ENCODE measurements around the gene METTL1. TPM values are rescaled to one million over a fixed set of nuclear protein-coding genes. Genes with fewer than 3 reads are reported as not detected.

The METTL1 gene
- polyA plus RNA-seq, 2 donors = 18.8 to 19.3 TPM

DNA sequence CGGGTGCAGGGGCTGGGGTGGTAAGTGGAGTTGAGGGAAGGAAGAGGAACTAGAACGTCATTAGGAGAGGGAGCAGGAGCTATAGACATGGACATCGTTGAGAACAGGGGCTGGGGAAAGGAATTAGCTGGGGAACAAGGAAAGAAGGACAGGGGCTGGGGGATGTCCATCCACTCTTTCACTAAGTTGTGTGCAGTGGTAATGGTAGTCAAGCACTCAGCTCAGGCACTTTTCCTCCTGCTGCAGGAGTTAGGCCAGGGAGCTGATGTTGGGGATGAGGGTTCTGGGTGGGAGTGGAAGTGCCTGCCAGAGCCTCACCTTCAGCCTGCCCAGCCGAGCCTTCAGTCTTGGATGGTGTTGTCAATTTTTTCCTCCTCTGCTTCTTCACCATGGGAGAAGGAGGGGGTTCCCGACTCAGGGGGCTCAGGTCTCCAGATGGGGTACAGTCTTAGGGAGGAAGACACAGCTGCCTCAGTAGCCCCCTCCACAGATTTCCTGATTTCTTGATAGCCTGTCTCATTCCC is 42.5 kb downstream of the METTL1 start:
- no peak overlapping the region for H3K4me3 ChIP-seq (ENCODE audit: low read depth in 1 of 2, low read length in 2 of 2)
- no peaks in the 10 kb centered on the region for H3K36me3 ChIP-seq (ENCODE audit: control insufficient read depth in 2 of 2, insufficient read depth in 2 of 2, low read length in 1 of 2)
- peaks cover 8 to 11% of the 10 kb centered on the region in 2 donors for H3K4me1 ChIP-seq (ENCODE audit: control insufficient read depth in 2 of 2, insufficient read depth in 2 of 2, low read length in 1 of 2)
- no peaks in the 10 kb centered on the region for H3K27me3 ChIP-seq (ENCODE audit: control insufficient read depth in 1 of 2, insufficient read depth in 2 of 2, low read length in 2 of 2)
- no peaks in the 10 kb centered on the region for H3K9me3 ChIP-seq (ENCODE audit: control insufficient read depth in 2 of 2, insufficient read depth in 1 of 2, low read depth in 1 of 2, low read length in 1 of 2)
- WGBS, 2 donors = 50 to 53% methylated on average over 5 of the region's 5 CpGs
- no peak overlapping the region for H3K27ac ChIP-seq (ENCODE audit: low read depth in 2 of 2, low read length in 1 of 2)

DNA sequence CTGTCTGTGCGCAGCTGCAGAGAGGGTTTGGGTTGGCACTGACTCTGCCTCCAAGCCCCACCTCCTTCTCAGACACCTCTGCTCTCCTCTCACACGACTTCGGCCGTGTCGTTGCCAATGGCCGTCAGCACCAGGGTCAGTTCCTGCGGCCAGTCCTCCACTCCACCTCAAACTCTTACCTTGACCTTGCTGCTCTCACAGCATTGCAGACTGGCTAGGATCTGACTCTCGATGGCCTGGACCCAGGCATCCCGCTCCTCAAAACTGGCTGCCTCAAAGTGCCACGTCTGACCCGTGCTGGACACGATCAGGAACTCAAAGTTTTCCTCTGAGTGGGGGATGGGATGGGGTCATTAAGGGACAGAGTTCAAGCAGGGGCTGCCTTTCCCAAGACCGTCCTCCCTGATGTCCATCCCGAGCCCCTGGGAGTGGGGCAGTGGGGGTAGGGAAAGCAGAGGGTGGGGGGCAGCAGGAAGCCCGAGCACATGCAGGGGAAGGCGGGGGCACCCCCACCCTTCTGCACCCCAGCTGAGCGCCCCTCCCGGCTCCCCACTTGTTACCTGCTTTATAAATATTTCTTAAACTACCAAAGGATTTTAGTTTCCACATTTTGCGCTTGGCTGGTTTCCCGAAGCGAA is 44.0 kb downstream of the METTL1 start:
- no peaks in the 10 kb centered on the region for H3K27me3 ChIP-seq (ENCODE audit: control insufficient read depth in 1 of 2, insufficient read depth in 2 of 2, low read length in 2 of 2)
- WGBS, 2 donors = 66 to 72% methylated on average over 21 of the region's 21 CpGs

DNA sequence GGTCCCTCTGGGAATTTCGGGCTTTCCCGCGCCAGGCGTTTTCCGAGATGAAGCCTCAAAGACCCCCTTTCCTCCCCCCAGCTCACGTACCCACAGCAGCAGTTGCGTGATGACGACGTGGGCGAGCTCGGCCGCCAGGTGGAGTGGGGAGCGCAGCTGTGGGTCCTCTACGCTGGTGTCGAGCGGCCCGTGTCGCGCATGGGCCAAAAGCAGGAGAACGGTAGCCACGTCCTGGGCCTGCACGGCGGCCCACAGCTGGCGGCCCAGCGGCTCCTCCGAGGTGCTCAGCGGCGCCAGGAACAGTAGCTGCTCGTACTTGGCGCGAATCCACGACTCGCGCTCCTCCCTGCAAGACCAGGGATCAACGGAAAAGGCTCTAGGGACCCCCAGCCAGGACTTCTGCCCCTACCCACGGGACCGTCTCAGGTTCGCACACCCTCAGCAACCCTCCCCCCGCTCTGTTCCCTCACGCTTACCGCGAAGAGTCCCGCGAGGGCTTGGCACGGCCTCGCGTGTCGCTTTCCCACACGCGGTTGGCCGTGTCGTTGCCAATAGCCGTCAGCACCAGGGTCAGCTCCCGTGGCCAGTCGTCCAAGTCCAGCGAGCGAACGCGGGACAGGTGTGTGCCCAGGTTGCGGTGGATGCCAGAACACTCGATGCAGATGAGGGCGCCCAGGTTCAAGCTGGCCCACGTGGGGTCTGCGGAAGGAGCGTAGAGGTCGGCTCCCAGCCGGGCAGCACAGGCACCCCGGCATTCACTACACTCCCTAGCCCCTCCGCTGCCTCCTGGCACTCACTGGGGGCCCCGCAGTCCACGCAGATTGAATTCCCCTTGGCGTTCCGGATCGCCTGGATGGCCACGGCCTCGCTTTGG is 44.8 kb downstream of the METTL1 start:
- peaks cover 8 to 11% of the 10 kb centered on the region in 2 donors for H3K4me1 ChIP-seq (ENCODE audit: control insufficient read depth in 2 of 2, insufficient read depth in 2 of 2, low read length in 1 of 2)
- H3K27ac ChIP-seq (ENCODE audit: low read depth in 2 of 2, low read length in 1 of 2) = peak overlapping the region; percentile 3 to 72
- 33 to 34% methylated on average over 76 of the region's 76 CpGs for WGBS, 2 donors
- peak overlapping the region; percentile 59 to 84 for H3K4me3 ChIP-seq (ENCODE audit: low read depth in 1 of 2, low read length in 2 of 2)
- no peaks in the 10 kb centered on the region for H3K36me3 ChIP-seq (ENCODE audit: control insufficient read depth in 2 of 2, insufficient read depth in 2 of 2, low read length in 1 of 2)
- H3K27me3 ChIP-seq (ENCODE audit: control insufficient read depth in 1 of 2, insufficient read depth in 2 of 2, low read length in 2 of 2) = no peaks in the 10 kb centered on the region
- no peaks in the 10 kb centered on the region for H3K9me3 ChIP-seq (ENCODE audit: control insufficient read depth in 2 of 2, insufficient read depth in 1 of 2, low read depth in 1 of 2, low read length in 1 of 2)

More for the DNA sequence above, 44.0 kb downstream of the METTL1 start:
- H3K4me1 ChIP-seq (ENCODE audit: control insufficient read depth in 2 of 2, insufficient read depth in 2 of 2, low read length in 1 of 2) = peaks cover 8 to 11% of the 10 kb centered on the region in 2 donors
- H3K4me3 ChIP-seq (ENCODE audit: low read depth in 1 of 2, low read length in 2 of 2) = no peak overlapping the region
- H3K9me3 ChIP-seq (ENCODE audit: control insufficient read depth in 2 of 2, insufficient read depth in 1 of 2, low read depth in 1 of 2, low read length in 1 of 2) = no peaks in the 10 kb centered on the region
- no peaks in the 10 kb centered on the region for H3K36me3 ChIP-seq (ENCODE audit: control insufficient read depth in 2 of 2, insufficient read depth in 2 of 2, low read length in 1 of 2)
- no peak overlapping the region for H3K27ac ChIP-seq (ENCODE audit: low read depth in 2 of 2, low read length in 1 of 2)

DNA sequence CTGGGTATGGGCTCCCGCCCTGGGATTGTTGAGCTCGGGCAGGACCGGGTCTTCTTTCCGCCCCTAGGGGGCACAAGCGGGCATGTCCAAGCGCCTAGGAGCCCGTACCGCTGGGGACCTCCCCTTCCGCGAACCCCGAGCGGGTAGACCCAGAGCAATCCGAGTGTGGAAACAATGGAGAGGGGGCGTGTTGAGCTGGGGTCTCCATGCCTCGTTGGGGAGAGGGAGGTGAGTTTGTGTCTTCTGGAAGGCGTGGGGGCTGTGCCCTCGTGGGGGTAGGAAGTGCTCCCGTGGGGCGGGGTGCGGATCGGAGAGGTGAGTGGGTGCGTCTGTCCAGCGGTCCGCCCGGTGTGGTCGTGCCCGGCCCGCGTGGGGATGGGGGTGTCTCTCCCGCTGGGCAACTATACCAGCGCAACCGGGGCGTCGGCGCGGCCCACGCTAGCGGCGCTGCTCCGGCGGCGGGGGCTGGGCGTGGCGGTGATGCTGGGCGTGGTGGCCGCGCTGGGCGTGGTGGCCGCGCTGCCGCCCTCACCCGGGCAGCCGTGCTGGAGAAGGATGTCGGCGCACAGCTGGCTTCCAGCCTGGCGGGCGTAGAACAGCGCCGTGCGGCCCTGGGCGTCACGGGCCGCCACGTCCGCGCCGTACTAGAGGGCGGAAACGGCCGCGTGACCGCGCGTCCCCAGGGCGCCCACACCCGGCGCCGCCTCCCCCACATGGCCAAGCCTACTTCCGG is 45.6 kb downstream of the METTL1 start:
- H3K4me3 ChIP-seq (ENCODE audit: low read depth in 1 of 2, low read length in 2 of 2) = peak overlapping the region; percentile 59 to 84
- no peaks in the 10 kb centered on the region for H3K27me3 ChIP-seq (ENCODE audit: control insufficient read depth in 1 of 2, insufficient read depth in 2 of 2, low read length in 2 of 2)
- peaks cover 8 to 11% of the 10 kb centered on the region in 2 donors for H3K4me1 ChIP-seq (ENCODE audit: control insufficient read depth in 2 of 2, insufficient read depth in 2 of 2, low read length in 1 of 2)
- H3K9me3 ChIP-seq (ENCODE audit: control insufficient read depth in 2 of 2, insufficient read depth in 1 of 2, low read depth in 1 of 2, low read length in 1 of 2) = no peaks in the 10 kb centered on the region
- peak overlapping the region; percentile 72 to 86 for H3K27ac ChIP-seq (ENCODE audit: low read depth in 2 of 2, low read length in 1 of 2)
- peaks cover 0 to 4% of the 10 kb centered on the region in 2 donors for H3K36me3 ChIP-seq (ENCODE audit: control insufficient read depth in 2 of 2, insufficient read depth in 2 of 2, low read length in 1 of 2)
- 24 to 30% methylated on average over 74 to 79 of the region's 79 CpGs for WGBS, 2 donors

DNA sequence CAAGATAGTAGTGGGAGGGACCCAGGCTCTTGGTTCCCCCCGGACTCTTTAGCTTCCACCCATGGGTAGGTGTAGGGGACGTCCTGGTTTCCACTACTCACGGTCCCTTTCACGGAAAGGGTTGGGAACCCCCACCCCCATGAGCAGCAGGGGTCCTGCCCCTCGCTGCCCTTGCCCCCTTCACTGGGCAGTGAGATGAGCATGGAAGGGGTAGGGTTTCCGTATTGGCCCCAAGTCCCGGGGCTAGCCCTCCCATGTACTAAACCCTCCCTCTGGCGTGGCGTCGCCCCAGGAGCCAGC is 46.1 kb downstream of the METTL1 start:
- H3K4me3 ChIP-seq (ENCODE audit: low read depth in 1 of 2, low read length in 2 of 2) = peak overlapping the region in 1 of 2 donors; percentile 84
- H3K27me3 ChIP-seq (ENCODE audit: control insufficient read depth in 1 of 2, insufficient read depth in 2 of 2, low read length in 2 of 2) = no peaks in the 10 kb centered on the region

DNA sequence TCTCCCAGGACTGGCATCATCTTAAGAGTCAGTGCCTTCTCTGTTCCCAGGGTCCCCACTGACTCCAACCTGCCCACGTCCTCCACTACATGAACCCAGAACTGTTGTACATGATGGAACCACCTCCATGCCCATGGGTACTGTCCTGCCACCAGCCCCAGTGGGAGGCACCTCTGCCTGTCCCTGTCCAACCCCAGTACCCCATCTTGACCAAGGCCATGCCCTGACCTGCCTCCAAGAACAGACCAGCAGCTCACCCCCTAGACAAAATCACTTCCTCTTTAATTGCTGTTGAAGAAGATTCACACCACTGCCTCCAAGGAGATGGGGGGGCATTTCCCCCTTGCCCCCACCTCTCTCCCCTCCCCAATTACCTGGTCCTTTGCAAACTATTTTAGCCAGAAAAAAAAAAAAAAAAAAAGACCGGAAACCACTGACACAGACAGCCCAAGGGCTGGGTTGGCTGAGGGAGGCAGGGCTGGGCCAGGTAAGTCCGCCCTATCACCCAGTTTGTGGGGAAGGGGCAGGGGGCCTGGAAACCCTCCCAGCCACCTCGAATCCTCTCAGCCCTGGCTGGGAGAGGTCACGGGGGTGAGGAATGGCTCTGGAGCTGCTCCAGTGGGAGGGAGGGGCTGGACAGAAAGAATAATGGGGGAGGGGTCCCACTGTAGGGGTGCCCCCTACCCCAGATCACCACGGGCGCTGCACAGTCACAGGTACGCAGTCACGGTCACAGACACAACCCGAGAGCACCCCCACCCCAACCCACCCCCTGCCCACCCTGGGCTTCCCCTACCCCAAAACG is 46.8 kb downstream of the METTL1 start:
- no peaks in the 10 kb centered on the region for H3K9me3 ChIP-seq (ENCODE audit: control insufficient read depth in 2 of 2, insufficient read depth in 1 of 2, low read depth in 1 of 2, low read length in 1 of 2)
- H3K4me3 ChIP-seq (ENCODE audit: low read depth in 1 of 2, low read length in 2 of 2) = no peak overlapping the region
- WGBS, 2 donors = 39 to 50% methylated on average over 8 to 11 of the region's 11 CpGs
- H3K36me3 ChIP-seq (ENCODE audit: control insufficient read depth in 2 of 2, insufficient read depth in 2 of 2, low read length in 1 of 2) = peaks cover 5 to 15% of the 10 kb centered on the region in 2 donors
- H3K4me1 ChIP-seq (ENCODE audit: control insufficient read depth in 2 of 2, insufficient read depth in 2 of 2, low read length in 1 of 2) = peaks cover 8 to 11% of the 10 kb centered on the region in 2 donors
- H3K27me3 ChIP-seq (ENCODE audit: control insufficient read depth in 1 of 2, insufficient read depth in 2 of 2, low read length in 2 of 2) = no peaks in the 10 kb centered on the region
- H3K27ac ChIP-seq (ENCODE audit: low read depth in 2 of 2, low read length in 1 of 2) = no peak overlapping the region

More for the DNA sequence above, 46.1 kb downstream of the METTL1 start:
- H3K9me3 ChIP-seq (ENCODE audit: control insufficient read depth in 2 of 2, insufficient read depth in 1 of 2, low read depth in 1 of 2, low read length in 1 of 2) = no peaks in the 10 kb centered on the region
- H3K36me3 ChIP-seq (ENCODE audit: control insufficient read depth in 2 of 2, insufficient read depth in 2 of 2, low read length in 1 of 2) = peaks cover 0 to 9% of the 10 kb centered on the region in 2 donors
- peak overlapping the region in 1 of 2 donors; percentile 72 for H3K27ac ChIP-seq (ENCODE audit: low read depth in 2 of 2, low read length in 1 of 2)
- peaks cover 8 to 11% of the 10 kb centered on the region in 2 donors for H3K4me1 ChIP-seq (ENCODE audit: control insufficient read depth in 2 of 2, insufficient read depth in 2 of 2, low read length in 1 of 2)
- 25 to 30% methylated on average over 10 of the region's 10 CpGs for WGBS, 2 donors

DNA sequence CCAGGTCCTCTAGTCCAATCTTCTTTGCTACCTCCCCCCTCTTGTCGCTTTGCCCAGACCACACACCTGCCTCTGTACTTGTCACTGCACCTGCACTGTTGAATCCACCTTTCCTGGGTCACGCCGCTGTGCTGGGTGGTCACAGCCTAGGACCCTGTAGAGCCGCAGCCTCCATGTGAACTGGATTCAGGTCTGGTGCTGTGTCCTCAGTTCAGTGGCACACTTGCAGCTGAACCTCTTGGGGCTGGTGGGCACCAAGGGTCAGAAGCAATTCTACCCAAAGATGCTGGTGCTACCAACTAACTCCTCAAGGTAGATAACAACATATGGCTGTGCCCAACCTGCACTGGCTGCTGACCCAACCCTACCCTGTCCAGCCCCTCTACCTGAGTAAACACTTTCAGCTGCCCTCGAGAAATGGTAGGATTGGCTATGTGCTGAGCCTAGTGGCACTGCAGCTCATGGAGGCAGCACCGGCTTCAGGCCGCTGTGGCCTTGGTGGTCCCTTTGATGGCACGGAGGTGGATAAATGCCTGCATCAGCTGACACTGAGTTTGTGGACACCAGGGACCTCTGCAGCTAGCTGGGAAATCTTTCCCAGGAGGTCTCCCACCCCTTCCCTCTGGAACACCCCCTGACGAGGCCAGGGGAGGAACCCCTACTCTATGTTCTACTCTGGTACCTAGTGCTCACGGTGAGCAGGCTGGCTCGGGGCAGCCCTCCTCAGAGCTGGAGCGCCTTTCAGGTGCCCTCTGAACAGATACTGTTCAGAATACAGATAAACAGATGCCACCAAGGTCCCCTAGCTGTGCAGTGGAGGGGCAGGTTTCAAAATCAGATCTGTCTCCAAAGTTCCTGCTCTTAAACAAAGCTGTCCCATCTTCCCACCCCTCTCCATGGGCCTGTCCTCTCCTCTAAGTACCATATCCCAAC is 47.6 kb downstream of the METTL1 start:
- H3K27me3 ChIP-seq (ENCODE audit: control insufficient read depth in 1 of 2, insufficient read depth in 2 of 2, low read length in 2 of 2) = no peaks in the 10 kb centered on the region
- H3K27ac ChIP-seq (ENCODE audit: low read depth in 2 of 2, low read length in 1 of 2) = no peak overlapping the region
- peaks cover 8 to 11% of the 10 kb centered on the region in 2 donors for H3K4me1 ChIP-seq (ENCODE audit: control insufficient read depth in 2 of 2, insufficient read depth in 2 of 2, low read length in 1 of 2)
- H3K9me3 ChIP-seq (ENCODE audit: control insufficient read depth in 2 of 2, insufficient read depth in 1 of 2, low read depth in 1 of 2, low read length in 1 of 2) = no peaks in the 10 kb centered on the region
- WGBS, 2 donors = 83 to 86% methylated on average over 12 of the region's 12 CpGs
- H3K36me3 ChIP-seq (ENCODE audit: control insufficient read depth in 2 of 2, insufficient read depth in 2 of 2, low read length in 1 of 2) = peaks cover 7 to 21% of the 10 kb centered on the region in 2 donors
- no peak overlapping the region for H3K4me3 ChIP-seq (ENCODE audit: low read depth in 1 of 2, low read length in 2 of 2)

DNA sequence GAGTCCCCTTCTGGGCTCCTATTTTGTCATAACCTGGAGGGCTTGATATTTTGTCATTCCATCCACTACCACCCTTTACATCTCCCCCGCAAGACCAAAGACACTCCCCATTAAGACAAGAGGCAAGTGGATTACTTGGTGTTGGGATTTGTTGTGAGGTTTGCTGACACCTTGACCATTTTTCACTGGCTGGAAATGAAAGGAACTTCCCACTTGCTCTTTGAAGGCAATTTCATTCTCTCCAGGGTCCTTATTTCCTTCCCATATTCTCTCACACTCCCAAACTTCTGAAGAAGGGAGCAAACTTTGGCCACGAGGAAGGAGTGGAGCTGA is 48.3 kb downstream of the METTL1 start:
- Histone ChIP-seq H3K4me1 (ENCODE audit: control insufficient read depth in 2 of 2, insufficient read depth in 2 of 2, low read length in 1 of 2) (peaks cover 8 to 11% of the 10 kb centered on the region in 2 donors), H3K27ac (ENCODE audit: low read depth in 2 of 2, low read length in 1 of 2) (no peak overlapping the region), H3K9me3 (ENCODE audit: control insufficient read depth in 2 of 2, insufficient read depth in 1 of 2, low read depth in 1 of 2, low read length in 1 of 2) (no peaks in the 10 kb centered on the region), H3K27me3 (ENCODE audit: control insufficient read depth in 1 of 2, insufficient read depth in 2 of 2, low read length in 2 of 2) (no peaks in the 10 kb centered on the region), H3K4me3 (ENCODE audit: low read depth in 1 of 2, low read length in 2 of 2) (no peak overlapping the region), H3K36me3 (ENCODE audit: control insufficient read depth in 2 of 2, insufficient read depth in 2 of 2, low read length in 1 of 2) (peaks cover 8 to 25% of the 10 kb centered on the region in 2 donors)
- WGBS, 2 donors = 66 to 83% methylated on average over 2 of the region's 2 CpGs
